GM20000 (cell line): ENCODE measurements around the gene CA5A.

Experiments
- DNase-seq: peaks from one replicate; pipeline ENCODE4 v3.0.0; 2012; ENCODE audit warnings: low spot score
- TF ChIP-seq, protein P1 (sequence below): IDR thresholded peaks from 2 replicates; pipeline ENCODE4 v1.5.1; 2012; ENCODE audit warnings: mild to moderate bottlenecking, control low read depth; ENCODE audit errors: extremely low read depth, missing control alignments

The CA5A gene

DNA sequence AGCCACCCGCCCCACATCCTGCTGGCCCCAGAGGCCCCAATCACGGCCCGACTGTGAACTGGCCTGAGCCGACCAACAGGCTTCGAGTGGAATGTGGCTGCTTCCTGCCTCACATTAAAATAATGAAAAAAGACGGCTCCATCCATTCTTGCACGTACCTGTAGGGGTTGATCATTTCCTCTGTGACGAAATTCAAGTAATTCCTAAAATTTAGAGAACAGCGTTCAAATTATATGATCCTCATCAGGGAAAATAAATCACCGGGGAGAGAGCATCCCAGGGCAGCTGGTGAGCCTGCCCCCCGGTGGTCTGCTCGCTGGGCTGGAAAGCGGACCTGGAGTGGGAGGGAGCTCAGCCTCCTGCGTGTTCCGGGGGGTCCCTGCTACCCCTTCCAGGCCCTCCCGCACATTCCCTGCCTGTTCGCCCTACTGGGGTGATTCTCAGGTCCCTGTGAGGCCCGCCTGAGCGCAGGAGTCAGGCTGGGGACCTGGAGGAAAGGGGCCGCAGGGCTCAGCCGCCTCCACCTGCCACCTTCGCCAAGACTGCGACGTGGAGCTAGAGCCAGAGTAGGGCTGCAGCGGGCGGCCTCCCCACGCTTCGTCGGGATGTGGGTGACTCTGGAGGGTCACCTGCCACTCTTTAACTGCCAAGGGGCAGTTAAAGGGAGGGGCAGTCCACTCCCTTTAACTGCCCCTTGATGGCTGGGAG is 95.9 kb downstream of the CA5A start:
- TF ChIP-seq, protein P1, sequence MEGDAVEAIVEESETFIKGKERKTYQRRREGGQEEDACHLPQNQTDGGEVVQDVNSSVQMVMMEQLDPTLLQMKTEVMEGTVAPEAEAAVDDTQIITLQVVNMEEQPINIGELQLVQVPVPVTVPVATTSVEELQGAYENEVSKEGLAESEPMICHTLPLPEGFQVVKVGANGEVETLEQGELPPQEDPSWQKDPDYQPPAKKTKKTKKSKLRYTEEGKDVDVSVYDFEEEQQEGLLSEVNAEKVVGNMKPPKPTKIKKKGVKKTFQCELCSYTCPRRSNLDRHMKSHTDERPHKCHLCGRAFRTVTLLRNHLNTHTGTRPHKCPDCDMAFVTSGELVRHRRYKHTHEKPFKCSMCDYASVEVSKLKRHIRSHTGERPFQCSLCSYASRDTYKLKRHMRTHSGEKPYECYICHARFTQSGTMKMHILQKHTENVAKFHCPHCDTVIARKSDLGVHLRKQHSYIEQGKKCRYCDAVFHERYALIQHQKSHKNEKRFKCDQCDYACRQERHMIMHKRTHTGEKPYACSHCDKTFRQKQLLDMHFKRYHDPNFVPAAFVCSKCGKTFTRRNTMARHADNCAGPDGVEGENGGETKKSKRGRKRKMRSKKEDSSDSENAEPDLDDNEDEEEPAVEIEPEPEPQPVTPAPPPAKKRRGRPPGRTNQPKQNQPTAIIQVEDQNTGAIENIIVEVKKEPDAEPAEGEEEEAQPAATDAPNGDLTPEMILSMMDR, result no peak
- no peak for DNase-seq

DNA sequence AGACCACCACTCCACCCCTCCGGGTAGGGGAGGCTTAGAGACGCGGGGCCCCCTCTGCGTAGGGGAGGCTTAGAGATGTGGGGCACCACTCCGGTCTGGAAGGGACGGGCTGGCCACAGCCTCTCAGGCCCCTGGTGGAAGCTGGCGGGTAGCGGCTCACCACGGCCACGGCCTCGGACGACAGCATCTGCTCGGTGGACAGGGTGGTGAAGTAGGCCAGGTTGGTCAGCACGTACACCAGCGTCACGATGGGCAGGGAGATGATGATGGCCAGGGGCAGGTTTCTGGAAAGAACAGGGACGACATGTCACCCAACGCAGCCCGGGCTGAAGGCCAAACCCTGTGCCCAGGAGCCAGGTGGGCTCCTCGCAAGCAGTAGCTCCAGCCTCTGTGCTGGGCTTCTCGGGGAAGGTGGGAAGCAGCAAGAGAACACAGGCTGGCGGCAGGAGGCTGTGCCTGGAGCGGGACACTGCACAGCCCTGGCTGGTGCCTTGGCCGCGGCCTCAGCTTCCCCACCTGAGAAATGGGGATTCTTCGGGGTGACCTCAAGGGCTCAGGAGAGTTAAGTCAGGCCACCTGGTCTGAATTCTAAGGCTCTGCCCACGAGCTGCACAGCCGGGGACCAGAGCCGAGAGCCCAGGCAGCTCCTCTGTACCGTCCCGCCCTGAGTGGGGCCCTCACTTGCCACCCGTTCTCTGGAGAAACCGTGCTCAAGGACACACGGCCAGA is 96.6 kb downstream of the CA5A start:
- DNase-seq, result no peak
- TF ChIP-seq, protein P1, result no peak

DNA sequence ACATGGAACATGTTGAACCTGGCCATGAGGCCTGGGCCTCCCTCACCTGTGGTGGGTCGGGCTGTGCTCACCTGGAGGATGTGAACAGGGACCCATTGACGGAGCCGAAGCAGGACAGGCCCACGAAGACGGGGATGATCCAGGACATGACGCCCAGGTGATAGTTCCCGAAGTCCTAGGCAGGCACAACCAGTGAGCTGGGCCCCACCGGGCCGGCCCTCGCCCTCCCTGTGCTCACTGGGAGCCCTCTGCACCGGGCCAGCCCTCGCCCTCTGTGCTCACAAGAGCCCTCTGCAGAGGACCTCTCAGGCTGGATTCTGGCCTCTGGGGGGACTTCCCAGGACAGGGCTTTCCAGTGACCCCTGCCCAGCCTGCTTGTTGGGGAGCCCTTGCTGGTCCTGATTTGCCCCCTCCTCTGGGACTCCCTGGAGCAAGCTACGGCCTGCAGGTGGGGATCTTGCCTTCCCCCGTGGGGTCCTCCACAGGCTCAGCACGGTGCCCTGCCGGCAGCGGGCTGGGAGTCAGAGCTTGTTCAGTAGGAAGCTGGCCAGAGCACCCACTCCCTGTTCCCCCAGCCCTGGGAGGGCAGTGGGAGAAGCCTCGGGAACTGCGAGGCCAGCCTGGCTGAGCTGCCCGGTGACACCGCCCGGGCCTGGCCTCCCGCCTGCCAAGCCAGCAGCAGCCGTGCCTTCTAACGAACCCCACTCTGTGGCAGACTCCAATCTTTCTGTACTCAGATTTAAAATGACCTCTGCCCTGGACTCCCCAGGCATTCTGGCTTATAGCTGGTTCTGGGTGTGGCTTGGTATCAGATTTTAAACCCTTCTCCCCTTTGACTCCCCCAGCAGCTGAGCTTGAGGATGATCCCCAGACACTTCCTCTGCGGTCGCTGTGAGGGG is 97.4 kb downstream of the CA5A start:
- TF ChIP-seq, protein P1, result no peak
- no peak for DNase-seq
